ENCODE data around the gene ACVR1B. TPM values are rescaled to one million over a fixed set of nuclear protein-coding genes. Genes with fewer than 3 reads are reported as not detected.

Gene ACVR1B
- total and polyA plus RNA-seq, 4 donors: 4.0 to 21.9 (median 12.0) TPM

GRCh38 chr12:52041035-52041434 is 89.5 kb downstream of the ACVR1B start:
- no peaks in the 10 kb centered on the region for H3K27me3 ChIP-seq (ENCODE audit: control insufficient read depth in 4 of 4, insufficient read depth in 4 of 4, low read length in 3 of 4)
- H3K4me1 ChIP-seq (ENCODE audit: control insufficient read depth in 4 of 4, insufficient read depth in 4 of 4, low read length in 3 of 4): peaks cover 0 to 9% (median 6%) of the 10 kb centered on the region in 4 donors
- no peak for DNase-seq (ENCODE audit: low spot score)
- no peaks in the 10 kb centered on the region for H3K36me3 ChIP-seq (ENCODE audit: control insufficient read depth in 4 of 4, insufficient read depth in 3 of 4, low read depth in 1 of 4, low read length in 3 of 4)
- WGBS: 83% methylated on average over 3 of the region's 3 CpGs
- H3K4me3 ChIP-seq (ENCODE audit: low read depth in 1 of 3, low read length in 3 of 3): no peak overlapping the region
- H3K27ac ChIP-seq (ENCODE audit: low read depth in 1 of 2, low read length in 2 of 2): no peak overlapping the region
- H3K9ac ChIP-seq (ENCODE audit: low read depth in 1 of 2, low read length in 2 of 2): no peak overlapping the region
- no peaks in the 10 kb centered on the region for H3K9me3 ChIP-seq (ENCODE audit: control insufficient read depth in 4 of 4, low read length in 3 of 4)
- TF ChIP-seq HNF4A (conservative IDR thresholded peaks at IDR 0.05) (no peak), ZBTB33 (IDR thresholded peaks at IDR 0.05) (no peak), CTCF (IDR thresholded peaks at IDR 0.05; ENCODE audit: low read depth, low read length, missing input control) (no peak), RXRA (IDR thresholded peaks at IDR 0.05) (no peak), RAD21 (IDR thresholded peaks at IDR 0.05) (no peak), REST (IDR thresholded peaks at IDR 0.05) (no peak), JUND (IDR thresholded peaks at IDR 0.05) (no peak), NR2F2 (IDR thresholded peaks at IDR 0.05) (no peak), MAX (IDR thresholded peaks at IDR 0.05) (no peak)

GRCh38 chr12:52041695-52042123 is 90.2 kb downstream of the ACVR1B start:
- Histone ChIP-seq H3K4me1 (ENCODE audit: control insufficient read depth in 4 of 4, insufficient read depth in 4 of 4, low read length in 3 of 4) (peaks cover 0 to 7% (median 3%) of the 10 kb centered on the region in 4 donors), H3K27me3 (ENCODE audit: control insufficient read depth in 4 of 4, insufficient read depth in 4 of 4, low read length in 3 of 4) (no peaks in the 10 kb centered on the region), H3K9ac (ENCODE audit: low read depth in 1 of 2, low read length in 2 of 2) (no peak overlapping the region), H3K36me3 (ENCODE audit: control insufficient read depth in 4 of 4, insufficient read depth in 3 of 4, low read depth in 1 of 4, low read length in 3 of 4) (no peaks in the 10 kb centered on the region), H3K27ac (ENCODE audit: low read depth in 1 of 2, low read length in 2 of 2) (no peak overlapping the region), H3K4me3 (ENCODE audit: low read depth in 1 of 3, low read length in 3 of 3) (no peak overlapping the region), H3K9me3 (ENCODE audit: control insufficient read depth in 4 of 4, low read length in 3 of 4) (no peaks in the 10 kb centered on the region)
- WGBS: 73% methylated on average over 6 of the region's 6 CpGs
- DNase-seq (ENCODE audit: low spot score): no peak
- TF ChIP-seq ZBTB33 (IDR thresholded peaks at IDR 0.05): no peak
- peak; percentile 28 for TF ChIP-seq REST (IDR thresholded peaks at IDR 0.05)

Measured in liver (tissue), 9 donors.